K562 (cell line): ENCODE data around the gene PILRA. TPM values are rescaled to one million over a fixed set of nuclear protein-coding genes. Genes with fewer than 3 reads are reported as not detected.
"Not testable (repeated sequence)": the region's sequence is repeated elsewhere in the genome, so short reads cannot be mapped to it uniquely, and the experiment has no call there.

ENCODE experiments used
- ATAC-seq: fragments of 200-7000 bp; cut with Tn5 transposase; 3 replicates; pipeline ENCODE4 v1.9.1; 2020; ENCODE audit warnings: moderate library complexity
- BruUV-seq: library from RNA; stranded (reverse); fragments of 400-500 nt; replicated peaks from 2 replicates; lab custom pipeline; 2021; lab: Mats Ljungman, UMichigan
- CTCF ChIA-PET: fragments of 300-600 bp; formaldehyde crosslinking; extraction: SDS; loops from one replicate; lab custom pipeline; 2021; ENCODE audit warnings: low intra/inter-chr PET ratio; lab: Yijun Ruan, JAX
- POLR2A ChIA-PET: fragments of 300-600, 350-650 bp; sonication (Branson Sonifier 250); formaldehyde crosslinking; extraction: SDS; loops from one replicate; lab custom pipeline; 2021; ENCODE audit warnings: antibody characterized with exemption, inconsistent platforms; lab: Yijun Ruan, JAX
- DNase-seq, 4 experiments: peaks; one replicate each; pipeline versions ENCODE4 v3.0.0 to v3.0.0-alpha.2; 2011 to 2018; ENCODE audit warnings: low spot score in 3 of 4, mixed read lengths in 3 of 4; ENCODE audit errors: extremely low read depth in 1 of 4
- FAIRE-seq: peaks from 2 replicates; lab custom pipeline; 2011; peaks lifted over from hg19 to GRCh38; lab: Jason Lieb, UNC
- H2AFZ ChIP-seq: 2 replicates; pipeline ENCODE4 v1.6.0; 2011; ENCODE audit warnings: low read depth, low read length, control low read depth, inconsistent platforms
- H3K27ac ChIP-seq: fragments of 200-600 bp; 3 replicates; pipeline ENCODE4 v1.8.0; 2011; ENCODE audit warnings: low read depth, mild to moderate bottlenecking, control low read depth, inconsistent platforms, low read length, moderate library complexity, mixed read lengths; ENCODE audit errors: extremely low read depth
- H3K27me3 ChIP-seq, 2 experiments: fragments of 300-600 bp in 1 of 2; 2 replicates in 1 of 2; 3 replicates in 1 of 2; pipeline versions ENCODE4 v1.6.0 to v1.8.0; 2011; ENCODE audit warnings: inconsistent platforms in 2 of 2, low read length in 2 of 2, mild to moderate bottlenecking in 1 of 2, mixed read lengths in 1 of 2, moderate library complexity in 1 of 2; ENCODE audit not compliant: control insufficient read depth in 2 of 2, insufficient read depth in 2 of 2
- H3K36me3 ChIP-seq: fragments of 300-600 bp; 3 replicates; pipeline ENCODE4 v1.8.0; 2011; ENCODE audit warnings: mild to moderate bottlenecking, low read length, inconsistent platforms; ENCODE audit not compliant: control insufficient read depth, insufficient read depth
- H3K4me1 ChIP-seq, 2 experiments: fragments of 200-600 bp in 1 of 2; replicated peaks in 1 of 2; 2 replicates in 1 of 2; 3 replicates in 1 of 2; pipeline versions ENCODE4 v1.5.1 to v1.8.0; 2011; ENCODE audit warnings: inconsistent platforms in 2 of 2, low read length in 2 of 2, mild to moderate bottlenecking in 1 of 2, mixed read lengths in 1 of 2, moderate library complexity in 1 of 2; ENCODE audit not compliant: control insufficient read depth in 2 of 2, insufficient read depth in 2 of 2
- H3K4me2 ChIP-seq: 2 replicates; pipeline ENCODE4 v1.6.1; 2011; ENCODE audit warnings: low read length, control low read depth, inconsistent platforms, mixed read lengths; ENCODE audit not compliant: insufficient read depth
- H3K4me3 ChIP-seq: fragments of 200-600 bp; sonication (generic), shearing (Covaris generic); 2 replicates; pipeline ENCODE4 v1.5.1; 2016; ENCODE audit warnings: control low read depth, inconsistent platforms
- H3K79me2 ChIP-seq: fragments of 200-600 bp; 3 replicates; pipeline ENCODE4 v1.8.0; 2011; ENCODE audit warnings: low read length, inconsistent platforms; ENCODE audit not compliant: control insufficient read depth, insufficient read depth
- H3K9ac ChIP-seq, 2 experiments: 2 replicates each; pipeline versions ENCODE4 v1.6.0 to v1.6.1; 2011; ENCODE audit warnings: low read depth in 2 of 2, low read length in 2 of 2, control low read depth in 1 of 2, inconsistent platforms in 1 of 2, mild to moderate bottlenecking in 1 of 2, mixed read lengths in 1 of 2; ENCODE audit not compliant: insufficient read depth in 1 of 2
- H3K9me1 ChIP-seq: one replicate; pipeline ENCODE4 v1.6.0; 2011; ENCODE audit warnings: inconsistent platforms, mild to moderate bottlenecking, low read length, moderate library complexity; ENCODE audit not compliant: control insufficient read depth, insufficient read depth
- H3K9me3 ChIP-seq: replicated peaks from 2 replicates; pipeline ENCODE4 v1.5.1; 2011; ENCODE audit warnings: low read depth, low read length, inconsistent platforms; ENCODE audit not compliant: control insufficient read depth, insufficient read depth
- H4K20me1 ChIP-seq: replicated peaks from 2 replicates; pipeline ENCODE4 v1.6.1; 2011; ENCODE audit warnings: low read length, inconsistent platforms, mixed read lengths; ENCODE audit not compliant: control insufficient read depth, insufficient read depth
- WGBS: fragments of 100-300 bp; shearing (Covaris generic); methylation state at CpG from one replicate; pipeline ENCODE4 v1.1.6; 2016; ENCODE audit warnings: low coverage, mixed read lengths; ENCODE audit not compliant: insufficient coverage; ENCODE audit errors: missing lambda C conversion rate; 5-methylcytosine and 5-hydroxymethylcytosine counted together
- in situ Hi-C: fragments of 300-500 bp; cut with MboI; formaldehyde crosslinking; loops from 4 replicates; pipeline ENCODE4 v1.15.0; 2018; ENCODE audit warnings: inconsistent platforms, mixed read lengths
- intact Hi-C: fragments of 100-400 bp; cut with micrococcal nuclease; formaldehyde crosslinking; loops from 2 replicates; pipeline ENCODE4 v1.14.2; 2022
- polyA plus RNA-seq, 8 experiments: library from polyadenylated mRNA; depleted of rRNA in 4 of 8; stranded (reverse) in 5 of 8; unstranded in 3 of 8; fragments of >200 nt; fragmentation: Nextera tagmentation in 2 of 8; fragmentation: Illumina TruSeq in 1 of 8; extraction: Ambion mirVana in 2 of 8; extraction: Trizol in 1 of 8; gene quantifications; 2 replicates each; pipeline versions ENCODE4 v1.2.1 to v1.2.3, GENCODE V29; 2011 to 2014; ENCODE audit warnings: inconsistent platforms in 1 of 8, missing spikeins in 1 of 8
- total RNA-seq, 7 experiments: library from RNA; depleted of rRNA in 6 of 7; stranded (reverse); fragments of >200 nt in 6 of 7; fragmentation: Illumina TruSeq in 2 of 7; extraction: Trizol in 2 of 7; gene quantifications; 2 replicates each; pipeline versions ENCODE4 v1.2.1 to v1.2.3, GENCODE V29; 2011 to 2021; ENCODE audit warnings: low replicate concordance in 1 of 7

The PILRA gene
- total and polyA plus RNA-seq, 9 of the 15 experiments (the other 6 are each of a cell fraction or from before 2014, with no cell fraction given), result 0.13 to 1.8 (median 0.62) TPM

- H3K4me2 ChIP-seq, H3K4me1 ChIP-seq, in situ Hi-C loops, ATAC-seq, DNase-seq, H2AFZ ChIP-seq, intact Hi-C loops, H3K27ac ChIP-seq, H3K9ac ChIP-seq, FAIRE-seq, H4K20me1 ChIP-seq, CTCF ChIA-PET, BruUV-seq, H3K9me1 ChIP-seq, H3K27me3 ChIP-seq, H3K9me3 ChIP-seq, POLR2A ChIA-PET, H3K79me2 ChIP-seq, H3K4me3 ChIP-seq: not testable (repeated sequence)
- peaks cover 20% of the 10 kb centered on the region; the same call in 1 of the 3 replicates for H3K36me3 ChIP-seq
- 96% methylated on average over 9 of the region's 9 CpGs for WGBS
These were observed 47.6 kb upstream of the PILRA start for GRCh38 chr7:100325671-100326070.

DNA sequence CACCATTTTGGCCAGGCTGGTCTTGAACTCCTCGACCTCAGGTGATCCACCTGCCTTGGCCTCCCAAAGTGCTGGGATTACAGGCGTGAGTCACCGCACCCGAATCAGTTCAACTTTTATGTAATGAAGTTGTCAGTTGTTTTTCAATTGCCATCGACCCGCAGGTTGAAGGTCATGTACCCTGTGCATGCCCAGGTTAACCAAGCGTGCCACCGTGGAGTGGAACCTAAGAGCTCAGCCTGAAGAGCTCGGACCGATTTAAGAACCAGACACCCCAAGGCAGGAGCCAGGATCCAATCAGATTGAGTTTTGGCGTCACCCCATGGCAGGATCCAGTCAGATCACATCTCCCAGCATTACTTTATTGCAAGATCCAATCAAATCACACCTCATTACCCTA, 46.4 kb upstream of the PILRA start:
- H3K79me2 ChIP-seq, H3K9me1 ChIP-seq, H3K27me3 ChIP-seq, H4K20me1 ChIP-seq, FAIRE-seq, H3K9ac ChIP-seq, H3K4me2 ChIP-seq, BruUV-seq, POLR2A ChIA-PET, H3K4me1 ChIP-seq, DNase-seq, ATAC-seq, intact Hi-C loops, H3K27ac ChIP-seq, in situ Hi-C loops, H3K9me3 ChIP-seq, H2AFZ ChIP-seq, H3K4me3 ChIP-seq, CTCF ChIA-PET: not testable (repeated sequence)
- peaks cover 20% of the 10 kb centered on the region; the same call in 1 of the 3 replicates for H3K36me3 ChIP-seq
- WGBS, result 94% methylated on average over 7 of the region's 11 CpGs
